Measurements from ENCODE around the gene CHST14. TPM values are rescaled to one million over a fixed set of nuclear protein-coding genes. Genes with fewer than 3 reads are reported as not detected.
A peak's percentile ranks its signal among the peaks of the same experiment; 100 is the strongest.

Gene CHST14
- total and polyA plus RNA-seq, 3 donors from 2014 or later = 5.4 to 16.7 (median 13.0) TPM

- H3K4me3 ChIP-seq = peak overlapping the region; percentile 85 to 88
- H3K36me3 ChIP-seq (ENCODE audit: low read depth, missing control alignments) = no peaks in the 10 kb centered on the region
- WGBS, 2 donors = 0% methylated on average over 13 to 26 of the region's 60 CpGs
- peak overlapping the region; percentile 45 to 80 for H3K27ac ChIP-seq
- no peaks in the 10 kb centered on the region for H3K27me3 ChIP-seq
- intact Hi-C loops (cut with DNase I; ENCODE audit: low total_unique reads) = no loop called here
- TF ChIP-seq POLR2A (IDR thresholded peaks at IDR 0.05) (no peak), CTCF (IDR thresholded peaks at IDR 0.05) (no peak)
- H3K4me1 ChIP-seq = peaks cover 15% of the 10 kb centered on the region
- no peak for DNase-seq
- H3K9me3 ChIP-seq = no peaks in the 10 kb centered on the region
Observed at GRCh38 chr15:40471105-40471807, 472 bp downstream of the CHST14 start.

DNA sequence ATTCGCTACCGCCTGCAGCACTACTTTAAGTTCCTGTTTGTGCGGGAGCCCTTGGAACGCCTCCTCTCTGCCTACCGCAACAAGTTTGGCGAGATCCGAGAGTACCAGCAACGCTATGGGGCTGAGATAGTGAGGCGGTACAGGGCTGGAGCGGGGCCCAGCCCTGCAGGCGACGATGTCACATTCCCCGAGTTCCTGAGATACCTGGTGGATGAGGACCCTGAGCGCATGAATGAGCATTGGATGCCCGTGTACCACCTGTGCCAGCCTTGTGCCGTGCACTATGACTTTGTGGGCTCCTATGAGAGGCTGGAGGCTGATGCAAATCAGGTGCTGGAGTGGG lies 995 bp downstream of the CHST14 start:
- no peaks in the 10 kb centered on the region for H3K9me3 ChIP-seq
- H3K4me1 ChIP-seq = peaks cover 15% of the 10 kb centered on the region
- no peaks in the 10 kb centered on the region for H3K36me3 ChIP-seq (ENCODE audit: low read depth, missing control alignments)
- H3K27me3 ChIP-seq = no peaks in the 10 kb centered on the region
- intact Hi-C loops (cut with DNase I; ENCODE audit: low total_unique reads) = no loop called here
- H3K4me3 ChIP-seq = peak overlapping the region; percentile 85 to 88
- TF ChIP-seq CTCF (IDR thresholded peaks at IDR 0.05) (no peak), POLR2A (IDR thresholded peaks at IDR 0.05) (no peak)
- WGBS, 2 donors = 7 to 8% methylated on average over 14 of the region's 16 CpGs
- peak overlapping the region in 1 of 2 donors; percentile 45 for H3K27ac ChIP-seq
- DNase-seq = no peak

GRCh38 chr15:40472171-40472727 lies 1.5 kb downstream of the CHST14 start:
- WGBS, 2 donors = 65 to 79% methylated on average over 4 to 9 of the region's 9 CpGs
- no peak for DNase-seq
- intact Hi-C loops (cut with DNase I; ENCODE audit: low total_unique reads) = no loop called here
- Histone ChIP-seq H3K27me3 (no peaks in the 10 kb centered on the region), H3K27ac (no peak overlapping the region), H3K4me1 (peaks cover 15% of the 10 kb centered on the region), H3K4me3 (peak overlapping the region in 1 of 2 donors; percentile 85), H3K9me3 (no peaks in the 10 kb centered on the region), H3K36me3 (ENCODE audit: low read depth, missing control alignments) (no peaks in the 10 kb centered on the region)
- TF ChIP-seq POLR2A (IDR thresholded peaks at IDR 0.05) = no peak
- TF ChIP-seq CTCF (IDR thresholded peaks at IDR 0.05) = no peak

GRCh38 chr15:40474581-40474980 lies 3.8 kb downstream of the CHST14 start:
- 75 to 86% methylated on average over 8 of the region's 8 CpGs for WGBS, 2 donors
- no peaks in the 10 kb centered on the region for H3K9me3 ChIP-seq
- no peak overlapping the region for H3K27ac ChIP-seq
- no peaks in the 10 kb centered on the region for H3K27me3 ChIP-seq
- intact Hi-C loops (cut with DNase I; ENCODE audit: low total_unique reads) = no loop called here
- no peaks in the 10 kb centered on the region for H3K36me3 ChIP-seq (ENCODE audit: low read depth, missing control alignments)
- TF ChIP-seq POLR2A (IDR thresholded peaks at IDR 0.05) (no peak), CTCF (IDR thresholded peaks at IDR 0.05) (no peak)
- no peak for DNase-seq
- no peak overlapping the region for H3K4me3 ChIP-seq
- peaks cover 15% of the 10 kb centered on the region for H3K4me1 ChIP-seq
